PC-9 (cell line): ENCODE data around the gene TAMM41. TPM values are rescaled to one million over a fixed set of nuclear protein-coding genes. Genes with fewer than 3 reads are reported as not detected.

Source experiments
- BruUV-seq: library from RNA; stranded (reverse); fragments of 400-500 nt; replicated peaks from 2 replicates; lab custom pipeline; 2021; lab: Mats Ljungman, UMichigan
- CTCF ChIA-PET: fragments of 300-600 bp; sonication (Branson Sonifier 250); formaldehyde crosslinking; loops from one replicate; lab custom pipeline; 2022; ENCODE audit warnings: antibody characterized with exemption; lab: Charles Lee
- POLR2A ChIA-PET: fragments of 300-600 bp; sonication (Branson Sonifier 250); formaldehyde crosslinking; loops from one replicate; lab custom pipeline; 2022; ENCODE audit warnings: antibody characterized with exemption; ENCODE audit not compliant: unreplicated experiment; lab: Charles Lee
- DNase-seq, 2 experiments: peaks; one replicate each; pipeline versions ENCODE4 v3.0.0 to v3.0.0-alpha.2; 2015 to 2022; ENCODE audit warnings: mixed read lengths in 1 of 2
- H2AFZ ChIP-seq: fragments of 200-600 bp; sonication (generic); 2 replicates; pipeline ENCODE4 v1.8.1; 2017; ENCODE audit warnings: antibody characterized with exemption
- H3F3A ChIP-seq: fragments of 200-600 bp; sonication (generic); 2 replicates; pipeline ENCODE4 v1.8.1; 2017; ENCODE audit warnings: antibody characterized with exemption, mild to moderate bottlenecking, low read depth; ENCODE audit not compliant: insufficient read depth
- H3K27ac ChIP-seq: fragments of 200-600 bp; sonication (generic); 2 replicates; pipeline ENCODE4 v1.6.1; 2016; ENCODE audit warnings: mixed run types
- H3K27me3 ChIP-seq: fragments of 200-600 bp; sonication (generic); 2 replicates; pipeline ENCODE4 v1.6.1; 2016; ENCODE audit warnings: low read depth, mixed run types; ENCODE audit not compliant: insufficient read depth
- H3K36me3 ChIP-seq: fragments of 200-600 bp; sonication (generic); 2 replicates; pipeline ENCODE4 v1.6.1; 2016; ENCODE audit warnings: low read depth, mixed run types
- H3K4me1 ChIP-seq: fragments of 200-600 bp; sonication (generic); replicated peaks from 2 replicates; pipeline ENCODE4 v1.6.1; 2016; ENCODE audit warnings: mixed run types; ENCODE audit not compliant: insufficient read depth
- H3K4me2 ChIP-seq: fragments of 200-600 bp; sonication (generic); 2 replicates; pipeline ENCODE4 v1.6.1; 2017; ENCODE audit warnings: mixed run types
- H3K4me3 ChIP-seq: fragments of 200-600 bp; sonication (generic); 2 replicates; pipeline ENCODE4 v1.6.1; 2016; ENCODE audit warnings: mixed run types
- H3K79me2 ChIP-seq: fragments of 200-600 bp; sonication (generic); 2 replicates; pipeline ENCODE4 v1.6.1; 2017; ENCODE audit warnings: low read depth, mixed run types
- H3K9me2 ChIP-seq: fragments of 200-600 bp; sonication (generic); 2 replicates; pipeline ENCODE4 v1.8.1; 2017; ENCODE audit warnings: mild to moderate bottlenecking; ENCODE audit not compliant: insufficient read depth
- H3K9me3 ChIP-seq: fragments of 200-600 bp; sonication (generic); 2 replicates; pipeline ENCODE4 v1.8.1; 2016; ENCODE audit warnings: low read depth; ENCODE audit not compliant: insufficient read depth
- H4K20me1 ChIP-seq: fragments of 200-600 bp; sonication (generic); 2 replicates; pipeline ENCODE4 v1.8.1; 2017; ENCODE audit not compliant: insufficient read depth
- EZH2 ChIP-seq: fragments of 200-600 bp; sonication (generic); IDR thresholded peaks from 2 replicates; pipeline ENCODE4 v1.8.0; 2017; ENCODE audit warnings: antibody characterized with exemption, low read depth
- intact Hi-C: fragments of 100-400 bp; cut with micrococcal nuclease; formaldehyde crosslinking; loops from one replicate; pipeline ENCODE4 v1.10.0; 2022; ENCODE audit not compliant: unreplicated experiment
- total RNA-seq: library from RNA; stranded (reverse); gene quantifications from 2 replicates; pipeline ENCODE4 v1.2.3, GENCODE V29; 2021
- TF ChIP-seq, protein P1 (sequence below): fragments of 200-600 bp; sonication (generic); conservative IDR thresholded peaks from 2 replicates; pipeline ENCODE4 v1.6.1; 2017; ENCODE audit warnings: mixed run types, antibody characterized with exemption, mild to moderate bottlenecking, moderate library complexity

The TAMM41 gene
- total RNA-seq, 1 experiment from 2014 or later = 25.3 TPM

DNA sequence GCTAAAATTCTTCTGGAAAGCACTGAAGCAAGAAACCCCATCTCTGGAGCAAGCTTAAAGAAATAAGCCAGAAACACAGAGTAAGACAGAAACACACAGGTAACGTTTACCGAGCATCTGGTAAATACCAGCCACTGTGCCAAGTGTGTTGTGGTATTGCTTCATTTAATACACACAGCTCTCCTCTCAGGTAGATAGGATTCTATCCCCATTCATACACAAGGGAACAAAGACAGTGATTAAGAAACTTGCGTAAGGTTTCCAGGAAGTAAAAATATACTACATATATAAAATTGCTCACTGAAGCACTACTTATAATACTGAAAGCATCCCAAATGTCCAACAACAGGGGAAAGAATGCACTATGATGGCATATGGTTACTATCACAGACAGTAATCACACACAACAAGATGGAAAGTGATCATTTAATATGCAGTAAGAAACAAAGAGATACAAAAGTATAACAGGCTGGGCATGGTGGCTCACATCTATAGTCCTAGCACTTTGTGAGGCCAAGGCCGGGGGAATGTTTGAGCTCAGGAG, 27.5 kb downstream of the TAMM41 start:
- POLR2A ChIA-PET = interaction anchor here (0.6 kb wide), 1 partner anchor 118 kb away, joined by 3 read pairs; no protein-coding TSS in a partner anchor

DNA sequence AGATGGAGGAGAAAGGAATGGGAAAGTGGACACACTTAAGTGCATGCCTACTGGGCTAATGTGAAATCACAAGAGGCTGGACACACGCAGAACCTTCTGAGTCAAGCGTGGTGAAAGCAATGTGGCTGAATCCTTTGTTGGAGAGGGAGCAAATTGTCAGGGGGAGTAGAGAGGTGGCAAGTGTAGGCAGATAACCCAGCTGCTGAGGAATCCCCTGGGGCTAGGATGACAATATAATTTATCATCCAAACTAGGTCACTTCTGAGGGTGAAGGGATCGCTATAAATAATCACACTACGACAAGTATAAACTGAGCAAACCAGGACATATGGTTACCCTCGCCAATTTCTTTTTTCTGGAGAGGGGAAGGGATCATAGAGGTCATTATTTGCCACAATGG, 28.7 kb downstream of the TAMM41 start:
- H3K36me3 ChIP-seq = peaks cover 14% of the 10 kb centered on the region; the same call in 1 of the 2 replicates
- no peaks in the 10 kb centered on the region for H3K9me2 ChIP-seq
- H2AFZ ChIP-seq = no peak overlapping the region
- CTCF ChIA-PET = no interaction called here
- no peak overlapping the region for H3K27ac ChIP-seq
- TF ChIP-seq, protein P1, sequence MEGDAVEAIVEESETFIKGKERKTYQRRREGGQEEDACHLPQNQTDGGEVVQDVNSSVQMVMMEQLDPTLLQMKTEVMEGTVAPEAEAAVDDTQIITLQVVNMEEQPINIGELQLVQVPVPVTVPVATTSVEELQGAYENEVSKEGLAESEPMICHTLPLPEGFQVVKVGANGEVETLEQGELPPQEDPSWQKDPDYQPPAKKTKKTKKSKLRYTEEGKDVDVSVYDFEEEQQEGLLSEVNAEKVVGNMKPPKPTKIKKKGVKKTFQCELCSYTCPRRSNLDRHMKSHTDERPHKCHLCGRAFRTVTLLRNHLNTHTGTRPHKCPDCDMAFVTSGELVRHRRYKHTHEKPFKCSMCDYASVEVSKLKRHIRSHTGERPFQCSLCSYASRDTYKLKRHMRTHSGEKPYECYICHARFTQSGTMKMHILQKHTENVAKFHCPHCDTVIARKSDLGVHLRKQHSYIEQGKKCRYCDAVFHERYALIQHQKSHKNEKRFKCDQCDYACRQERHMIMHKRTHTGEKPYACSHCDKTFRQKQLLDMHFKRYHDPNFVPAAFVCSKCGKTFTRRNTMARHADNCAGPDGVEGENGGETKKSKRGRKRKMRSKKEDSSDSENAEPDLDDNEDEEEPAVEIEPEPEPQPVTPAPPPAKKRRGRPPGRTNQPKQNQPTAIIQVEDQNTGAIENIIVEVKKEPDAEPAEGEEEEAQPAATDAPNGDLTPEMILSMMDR = no peak
- no peak for TF ChIP-seq EZH2
- no peak overlapping the region for H3K4me3 ChIP-seq
- no peaks in the 10 kb centered on the region for H3K4me1 ChIP-seq
- peaks cover 12% of the 10 kb centered on the region for H3F3A ChIP-seq
- H3K27me3 ChIP-seq = no peaks in the 10 kb centered on the region
- BruUV-seq = no TSS peak
- no peaks in the 10 kb centered on the region for H3K9me3 ChIP-seq
- no peaks in the 10 kb centered on the region for H3K79me2 ChIP-seq
- POLR2A ChIA-PET = no interaction called here
- no peak for DNase-seq
- H4K20me1 ChIP-seq = peaks cover 11% of the 10 kb centered on the region; the same call in 1 of the 2 replicates
- intact Hi-C loops = no loop called here
- no peak overlapping the region for H3K4me2 ChIP-seq

More for the DNA sequence above, 27.5 kb downstream of the TAMM41 start:
- H3K36me3 ChIP-seq = peaks cover 14% of the 10 kb centered on the region; the same call in 1 of the 2 replicates
- H4K20me1 ChIP-seq = peaks cover 11% of the 10 kb centered on the region; the same call in 1 of the 2 replicates
- TF ChIP-seq, protein P1 = no peak
- TF ChIP-seq EZH2 = no peak
- H3K27ac ChIP-seq = no peak overlapping the region
- H3K4me3 ChIP-seq = no peak overlapping the region
- no peak overlapping the region for H3K4me2 ChIP-seq
- no peaks in the 10 kb centered on the region for H3K9me2 ChIP-seq
- H3K9me3 ChIP-seq = no peaks in the 10 kb centered on the region
- H3K4me1 ChIP-seq = no peaks in the 10 kb centered on the region
- no peaks in the 10 kb centered on the region for H3K79me2 ChIP-seq
- no TSS peak for BruUV-seq
- H3K27me3 ChIP-seq = no peaks in the 10 kb centered on the region
- DNase-seq = peak in 1 of 2 experiments; percentile 56
- intact Hi-C loops = no loop called here
- H2AFZ ChIP-seq = no peak overlapping the region
- CTCF ChIA-PET = no interaction called here
- H3F3A ChIP-seq = peaks cover 12% of the 10 kb centered on the region

DNA sequence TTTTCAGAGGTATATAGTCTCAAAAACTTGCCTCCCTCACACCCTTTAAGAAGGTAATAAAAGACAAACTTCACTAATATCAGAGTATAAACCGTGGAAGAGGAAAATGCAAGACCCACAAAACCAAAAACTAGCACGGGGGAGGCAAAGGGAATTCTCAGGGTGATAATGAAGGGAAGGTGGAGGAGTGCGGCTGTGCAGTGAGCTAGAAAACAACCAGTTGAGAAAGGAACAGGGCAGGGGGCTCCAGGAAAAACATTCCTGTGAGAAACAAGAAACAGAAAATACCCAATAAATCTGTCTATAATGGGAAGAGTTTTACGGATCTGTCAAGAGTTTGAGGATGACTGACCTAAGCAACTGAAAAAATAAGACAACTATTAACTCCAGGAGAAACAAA, 31.6 kb downstream of the TAMM41 start:
- Histone ChIP-seq H3K27ac (no peak overlapping the region), H3K36me3 (peaks cover 9% of the 10 kb centered on the region; the same call in 1 of the 2 replicates), H3K9me3 (no peaks in the 10 kb centered on the region), H4K20me1 (0 out of 2 replicates have a peak, but pooled peaks cover 4% of the 10 kb centered on the region), H2AFZ (no peak overlapping the region), H3K4me2 (no peak overlapping the region), H3K79me2 (no peaks in the 10 kb centered on the region), H3F3A (peaks cover 8% of the 10 kb centered on the region), H3K4me3 (no peak overlapping the region), H3K27me3 (no peaks in the 10 kb centered on the region), H3K9me2 (no peaks in the 10 kb centered on the region), H3K4me1 (no peaks in the 10 kb centered on the region)
- intact Hi-C loops = no loop called here
- no TSS peak for BruUV-seq
- ChIA-PET CTCF (no interaction called here), POLR2A (no interaction called here)
- DNase-seq = no peak
- no peak for TF ChIP-seq EZH2
- TF ChIP-seq, protein P1 = no peak
